H1 (cell line): ENCODE data around the gene GDPD3. TPM values are rescaled to one million over a fixed set of nuclear protein-coding genes. Genes with fewer than 3 reads are reported as not detected.

Experiments used
- EP300 ChIP-seq, 2 experiments: IDR thresholded peaks; 1 replicate in 1 of 2; 2 replicates in 1 of 2; pipeline ENCODE4 v1.6.1; 2011 to 2012; ENCODE audit warnings: low read depth in 2 of 2, low read length in 2 of 2, mild to moderate bottlenecking in 2 of 2, borderline replicate concordance in 1 of 2, inconsistent platforms in 1 of 2, moderate library complexity in 1 of 2
- KDM4A ChIP-seq: IDR thresholded peaks from one replicate; pipeline ENCODE4 v1.7.1; 2012; ENCODE audit warnings: low read depth, mild to moderate bottlenecking, moderate library complexity, low read length, inconsistent platforms; ENCODE audit not compliant: severe bottlenecking
- NRF1 ChIP-seq: IDR thresholded peaks from 2 replicates; pipeline ENCODE4 v1.6.1; 2011; ENCODE audit warnings: mild to moderate bottlenecking, low read depth, low read length, improper control_type of control experiment
- RAD21 ChIP-seq, 2 experiments: IDR thresholded peaks in 1 of 2; conservative IDR thresholded peaks in 1 of 2; 2 replicates each; pipeline ENCODE4 v1.6.1; 2011; ENCODE audit warnings: low read depth in 2 of 2, low read length in 2 of 2, improper control_type of control experiment in 1 of 2, inconsistent platforms in 1 of 2, mild to moderate bottlenecking in 1 of 2, moderate library complexity in 1 of 2
- TAF7 ChIP-seq: optimal IDR thresholded peaks from 2 replicates; pipeline ENCODE3; 2011; ENCODE audit warnings: low read depth, mild to moderate bottlenecking, inconsistent platforms, low read length, moderate library complexity, borderline replicate concordance
- TBP ChIP-seq: IDR thresholded peaks from 2 replicates; pipeline ENCODE4 v1.6.1; 2011; ENCODE audit warnings: low read depth, low read length, improper control_type of control experiment
- YY1 ChIP-seq: IDR thresholded peaks from 2 replicates; pipeline ENCODE4 v1.6.1; 2011; ENCODE audit warnings: low read depth, mild to moderate bottlenecking, low read length
- ZNF274 ChIP-seq: IDR thresholded peaks from 2 replicates; pipeline ENCODE4 v1.7.0; 2012; ENCODE audit warnings: low read length, borderline replicate concordance; ENCODE audit errors: extremely low read depth
- polyA plus RNA-seq, 7 experiments: library from polyadenylated mRNA; depleted of rRNA in 3 of 7; stranded (reverse) in 5 of 7; unstranded in 2 of 7; fragments of >200 nt in 5 of 7; fragments of 200-250 nt in 2 of 7; gene quantifications; 1 replicate in 5 of 7; 2 replicates in 1 of 7; 4 replicates in 1 of 7; pipeline versions ENCODE4 v1.2.1 to v1.2.3, GENCODE V29; 2011 to 2013; ENCODE audit warnings: missing spikeins in 2 of 7, mixed read lengths in 2 of 7
- total RNA-seq: library from RNA; stranded (reverse); fragmentation: NEBNext Ultra II Directional; extraction: Animal tissue kit (Norgen Biotek cat#: 25700); gene quantifications from 2 replicates; pipeline ENCODE4 v1.2.1, GENCODE V29; 2021
- TF ChIP-seq, protein P1 (sequence below): IDR thresholded peaks from 2 replicates; pipeline ENCODE4 v1.6.1; 2011; ENCODE audit warnings: low read depth, mild to moderate bottlenecking, low read length; ENCODE audit not compliant: insufficient read depth

GDPD3 gene
- total and polyA plus RNA-seq, 2 of the 8 experiments (the other 6 are each of a cell fraction or from before 2014, with no cell fraction given) = 0.20 TPM; not detected in 1

- TF ChIP-seq EP300 (IDR thresholded peaks at IDR 0.05; ENCODE audit: borderline replicate concordance in 1 of 2, low read depth in 2 of 2, low read length in 2 of 2) (no peak), KDM4A (no peak), TAF7 (no peak), TBP (no peak), ZNF274 (no peak), RAD21 (IDR thresholded peaks at IDR 0.05 in 1 of 2, conservative IDR thresholded peaks at IDR 0.05 in 1 of 2; ENCODE audit: low read depth in 2 of 2, low read length in 2 of 2) (no peak), YY1 (no peak), NRF1 (no peak)
- TF ChIP-seq, protein P1, sequence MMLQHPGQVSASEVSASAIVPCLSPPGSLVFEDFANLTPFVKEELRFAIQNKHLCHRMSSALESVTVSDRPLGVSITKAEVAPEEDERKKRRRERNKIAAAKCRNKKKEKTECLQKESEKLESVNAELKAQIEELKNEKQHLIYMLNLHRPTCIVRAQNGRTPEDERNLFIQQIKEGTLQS = no peak
Observed at GRCh38 chr16:30131869-30132475, 18.6 kb upstream of the GDPD3 start (continued).
